OCI-LY7 (cell line): ENCODE data around the gene TM9SF4. TPM values are rescaled to one million over a fixed set of nuclear protein-coding genes. Genes with fewer than 3 reads are reported as not detected.

Experiments used
- BruUV-seq: library from RNA; stranded (reverse); fragments of 400-500 nt; replicated peaks from 2 replicates; lab custom pipeline; 2021; lab: Mats Ljungman, UMichigan
- CTCF ChIA-PET: fragments of 300-600 bp; sonication (Branson Sonifier 250); formaldehyde crosslinking; loops from one replicate; lab custom pipeline; 2022; ENCODE audit warnings: antibody characterized with exemption; ENCODE audit not compliant: unreplicated experiment; lab: Charles Lee
- POLR2A ChIA-PET: fragments of 300-600 bp; sonication (Branson Sonifier 250); formaldehyde crosslinking; loops from one replicate; lab custom pipeline; 2022; ENCODE audit warnings: antibody characterized with exemption; lab: Charles Lee
- DNase-seq: peaks from one replicate; pipeline ENCODE4 v3.0.0-alpha.2; 2015; ENCODE audit warnings: low spot score
- H2AFZ ChIP-seq: fragments of 200-600 bp; sonication (generic), shearing (Covaris generic); 2 replicates; pipeline ENCODE4 v1.6.1; 2014; ENCODE audit warnings: mild to moderate bottlenecking, antibody characterized with exemption, low read length, moderate library complexity
- H3K27ac ChIP-seq: fragments of 200-600 bp; sonication (generic); 2 replicates; pipeline ENCODE4 v1.5.1; 2014; ENCODE audit warnings: mixed run types, low read depth, mild to moderate bottlenecking, moderate library complexity, low read length, inconsistent platforms; ENCODE audit not compliant: poor library complexity, severe bottlenecking
- H3K36me3 ChIP-seq: fragments of 200-600 bp; sonication (generic); 2 replicates; pipeline ENCODE4 v1.6.1; 2014; ENCODE audit warnings: mild to moderate bottlenecking, antibody characterized with exemption, low read length, moderate library complexity, mixed read lengths; ENCODE audit not compliant: insufficient read depth
- H3K4me1 ChIP-seq: fragments of 200-600 bp; sonication (generic); 2 replicates; pipeline ENCODE4 v1.5.1; 2014; ENCODE audit warnings: mild to moderate bottlenecking, low read length; ENCODE audit not compliant: insufficient read depth, poor library complexity, severe bottlenecking
- H3K4me2 ChIP-seq: fragments of 200-600 bp; sonication (generic); 2 replicates; pipeline ENCODE4 v1.6.1; 2014; ENCODE audit warnings: mild to moderate bottlenecking, low read length
- H3K4me3 ChIP-seq: fragments of 200-600 bp; sonication (generic); 2 replicates; pipeline ENCODE4 v1.5.1; 2014; ENCODE audit warnings: mild to moderate bottlenecking, low read depth, low read length; ENCODE audit not compliant: poor library complexity, severe bottlenecking
- H3K79me2 ChIP-seq: fragments of 200-600 bp; sonication (generic); 2 replicates; pipeline ENCODE4 v1.6.1; 2016; ENCODE audit warnings: low read depth, mild to moderate bottlenecking, low read length, moderate library complexity, mixed read lengths; ENCODE audit not compliant: insufficient read depth
- H3K9me2 ChIP-seq: fragments of 200-600 bp; sonication (generic); 2 replicates; pipeline ENCODE4 v1.6.1; 2016; ENCODE audit warnings: mild to moderate bottlenecking, low read length, mixed read lengths; ENCODE audit not compliant: insufficient read depth
- H3K9me3 ChIP-seq: fragments of 200-600 bp; sonication (generic); 2 replicates; pipeline ENCODE4 v1.6.1; 2014; ENCODE audit warnings: mild to moderate bottlenecking, mixed run types, low read length, mixed read lengths
- H4K20me1 ChIP-seq: fragments of 200-600 bp; sonication (generic); 2 replicates; pipeline ENCODE4 v1.6.1; 2014; ENCODE audit warnings: mild to moderate bottlenecking, antibody characterized with exemption, low read length, moderate library complexity, mixed read lengths; ENCODE audit not compliant: insufficient read depth
- EZH2phosphoT487 ChIP-seq: fragments of 200-600 bp; sonication (generic); IDR thresholded peaks from 2 replicates; pipeline ENCODE4 v1.6.1; 2018; ENCODE audit warnings: low read depth, borderline replicate concordance, mild to moderate bottlenecking, mixed run types, antibody characterized with exemption, low read length, moderate library complexity, mixed read lengths
- intact Hi-C: fragments of 100-400 bp; cut with micrococcal nuclease; formaldehyde crosslinking; loops from one replicate; pipeline ENCODE4 v1.10.0; 2022; ENCODE audit not compliant: unreplicated experiment
- total RNA-seq, 2 experiments: library from RNA; depleted of rRNA in 1 of 2; stranded (reverse); fragments of >200 nt in 1 of 2; shearing (Covaris generic) in 1 of 2; gene quantifications; 2 replicates each; pipeline ENCODE4 v1.2.3, GENCODE V29; 2014 to 2022
- TF ChIP-seq, protein P1 (sequence below): fragments of 200-600 bp; sonication (generic); conservative IDR thresholded peaks from 2 replicates; pipeline ENCODE4 v1.5.1; 2014; ENCODE audit warnings: mild to moderate bottlenecking, antibody characterized with exemption, low read length, moderate library complexity, mixed read lengths

The TM9SF4 gene
- total RNA-seq, 2 experiments from 2014 or later = 20.8 to 38.9 TPM

DNA sequence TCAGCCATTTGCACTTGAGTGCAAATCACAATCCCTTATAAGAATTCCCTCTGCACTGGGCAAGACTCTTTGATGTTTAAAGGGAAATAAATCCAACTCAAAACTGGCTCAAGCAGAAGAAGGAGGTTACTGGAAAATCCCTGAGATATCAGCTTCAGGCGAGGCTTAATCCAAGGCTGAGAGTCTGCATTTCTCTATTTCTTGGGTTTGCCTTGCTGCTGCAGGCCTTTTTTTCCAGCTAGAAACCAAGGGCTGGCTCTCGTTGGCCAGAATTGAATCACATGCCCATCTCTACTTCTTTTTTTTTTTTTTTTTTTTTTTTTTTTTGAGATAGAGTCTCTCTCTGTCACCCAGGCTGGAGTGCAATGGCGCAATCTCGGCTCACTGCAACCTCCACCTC lies 45.8 kb upstream of the TM9SF4 start:
- H4K20me1 ChIP-seq = no peaks in the 10 kb centered on the region

DNA sequence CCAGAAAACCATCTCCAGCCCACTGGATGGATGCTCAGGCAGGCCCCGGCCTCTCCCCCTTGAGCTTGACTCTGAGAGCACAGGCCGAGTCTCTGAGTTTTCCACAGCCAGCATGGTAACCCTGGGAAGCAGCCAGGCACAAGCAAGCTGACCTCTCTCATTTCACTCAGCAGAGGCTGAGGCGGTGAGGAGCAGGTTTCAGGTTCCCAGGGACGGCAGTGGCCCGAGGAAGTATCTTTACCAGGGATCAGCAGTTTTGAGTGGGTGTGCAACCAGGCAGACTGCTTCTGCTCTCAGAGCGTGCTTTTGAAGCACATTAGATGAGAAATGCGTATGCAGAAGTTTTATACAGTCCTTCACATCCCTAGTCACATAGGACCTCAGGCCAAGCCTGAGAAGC lies 44.8 kb upstream of the TM9SF4 start:
- ChIA-PET CTCF (no interaction called here), POLR2A (interaction anchor here (0.6 to 1.1 kb wide), 2 partner anchors 16 to 24 kb away, joined by 5 to 7 read pairs; no protein-coding TSS in a partner anchor)
- Histone ChIP-seq H3K4me1 (peaks cover 10% of the 10 kb centered on the region), H4K20me1 (no peaks in the 10 kb centered on the region), H3K36me3 (no peaks in the 10 kb centered on the region), H3K9me3 (no peaks in the 10 kb centered on the region), H3K9me2 (no peaks in the 10 kb centered on the region), H3K4me2 (no peak overlapping the region), H3K27ac (no peak overlapping the region), H3K79me2 (no peaks in the 10 kb centered on the region), H2AFZ (no peak overlapping the region), H3K4me3 (no peak overlapping the region)
- no peak for TF ChIP-seq EZH2phosphoT487
- TF ChIP-seq, protein P1, sequence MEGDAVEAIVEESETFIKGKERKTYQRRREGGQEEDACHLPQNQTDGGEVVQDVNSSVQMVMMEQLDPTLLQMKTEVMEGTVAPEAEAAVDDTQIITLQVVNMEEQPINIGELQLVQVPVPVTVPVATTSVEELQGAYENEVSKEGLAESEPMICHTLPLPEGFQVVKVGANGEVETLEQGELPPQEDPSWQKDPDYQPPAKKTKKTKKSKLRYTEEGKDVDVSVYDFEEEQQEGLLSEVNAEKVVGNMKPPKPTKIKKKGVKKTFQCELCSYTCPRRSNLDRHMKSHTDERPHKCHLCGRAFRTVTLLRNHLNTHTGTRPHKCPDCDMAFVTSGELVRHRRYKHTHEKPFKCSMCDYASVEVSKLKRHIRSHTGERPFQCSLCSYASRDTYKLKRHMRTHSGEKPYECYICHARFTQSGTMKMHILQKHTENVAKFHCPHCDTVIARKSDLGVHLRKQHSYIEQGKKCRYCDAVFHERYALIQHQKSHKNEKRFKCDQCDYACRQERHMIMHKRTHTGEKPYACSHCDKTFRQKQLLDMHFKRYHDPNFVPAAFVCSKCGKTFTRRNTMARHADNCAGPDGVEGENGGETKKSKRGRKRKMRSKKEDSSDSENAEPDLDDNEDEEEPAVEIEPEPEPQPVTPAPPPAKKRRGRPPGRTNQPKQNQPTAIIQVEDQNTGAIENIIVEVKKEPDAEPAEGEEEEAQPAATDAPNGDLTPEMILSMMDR = no peak
- intact Hi-C loops = no loop called here
- BruUV-seq = no TSS peak
- no peak for DNase-seq

More for the DNA sequence above, 45.8 kb upstream of the TM9SF4 start:
- no TSS peak for BruUV-seq
- Histone ChIP-seq H3K79me2 (no peaks in the 10 kb centered on the region), H3K27ac (no peak overlapping the region), H2AFZ (no peak overlapping the region), H3K4me2 (no peak overlapping the region), H3K36me3 (no peaks in the 10 kb centered on the region), H3K4me1 (peaks cover 3% of the 10 kb centered on the region), H3K9me2 (no peaks in the 10 kb centered on the region), H3K4me3 (no peak overlapping the region), H3K9me3 (no peaks in the 10 kb centered on the region)
- TF ChIP-seq EZH2phosphoT487 = no peak
- TF ChIP-seq, protein P1 = no peak
- no peak for DNase-seq
- intact Hi-C loops = no loop called here
- ChIA-PET CTCF (no interaction called here), POLR2A (no interaction called here)

DNA sequence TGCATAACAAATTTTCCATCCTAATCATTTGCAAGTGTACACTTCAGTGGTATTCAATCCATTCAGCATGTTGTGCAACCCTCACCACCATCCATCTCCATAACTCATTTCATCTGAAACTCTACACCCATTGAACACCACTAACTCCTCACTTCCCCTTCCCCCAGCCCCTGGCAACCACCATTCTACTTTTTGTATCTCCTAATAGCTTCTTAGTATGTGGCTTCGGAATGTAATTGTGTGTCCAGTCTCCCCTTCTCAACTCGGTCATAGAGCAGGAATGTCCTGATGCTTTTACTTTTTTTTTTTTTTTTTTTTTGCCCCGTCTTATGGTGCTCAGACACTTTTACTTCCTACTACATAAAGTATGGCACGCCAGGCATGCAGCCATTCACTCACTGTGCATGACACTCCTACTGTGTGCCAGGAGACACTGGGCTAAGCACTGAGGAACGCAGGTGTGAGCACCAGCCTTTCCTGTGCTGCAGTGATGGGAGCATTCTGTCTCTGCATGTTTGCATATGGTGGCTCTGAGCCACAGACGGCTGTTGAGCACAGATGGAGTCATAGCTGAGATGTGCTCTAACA lies 42.2 kb upstream of the TM9SF4 start:
- TF ChIP-seq, protein P1 = no peak
- no peak for TF ChIP-seq EZH2phosphoT487
- Histone ChIP-seq H3K4me2 (no peak overlapping the region), H3K79me2 (no peaks in the 10 kb centered on the region), H3K9me3 (no peaks in the 10 kb centered on the region), H3K9me2 (no peaks in the 10 kb centered on the region), H3K27ac (no peak overlapping the region), H4K20me1 (no peaks in the 10 kb centered on the region), H2AFZ (no peak overlapping the region), H3K36me3 (no peaks in the 10 kb centered on the region), H3K4me3 (no peak overlapping the region), H3K4me1 (peaks cover 14% of the 10 kb centered on the region)
- intact Hi-C loops = no loop called here
- no TSS peak for BruUV-seq
- peak; percentile 11 for DNase-seq
- POLR2A ChIA-PET = interaction anchor here (0.7 kb wide), 1 partner anchor 237 kb away, joined by 11 read pairs; no protein-coding TSS in a partner anchor
- CTCF ChIA-PET = interaction anchor here (1.0 kb wide), 1 partner anchor 26 kb away, joined by 3 read pairs; no protein-coding TSS in a partner anchor
